ENCODE results near the gene PMEL. TPM values are rescaled to one million over a fixed set of nuclear protein-coding genes. Genes with fewer than 3 reads are reported as not detected.

Gene PMEL
- total and polyA plus RNA-seq, 9 of the 15 experiments (the other 6 are each of a cell fraction or from before 2014, with no cell fraction given): 0.36 to 2.0 (median 0.98) TPM

DNA sequence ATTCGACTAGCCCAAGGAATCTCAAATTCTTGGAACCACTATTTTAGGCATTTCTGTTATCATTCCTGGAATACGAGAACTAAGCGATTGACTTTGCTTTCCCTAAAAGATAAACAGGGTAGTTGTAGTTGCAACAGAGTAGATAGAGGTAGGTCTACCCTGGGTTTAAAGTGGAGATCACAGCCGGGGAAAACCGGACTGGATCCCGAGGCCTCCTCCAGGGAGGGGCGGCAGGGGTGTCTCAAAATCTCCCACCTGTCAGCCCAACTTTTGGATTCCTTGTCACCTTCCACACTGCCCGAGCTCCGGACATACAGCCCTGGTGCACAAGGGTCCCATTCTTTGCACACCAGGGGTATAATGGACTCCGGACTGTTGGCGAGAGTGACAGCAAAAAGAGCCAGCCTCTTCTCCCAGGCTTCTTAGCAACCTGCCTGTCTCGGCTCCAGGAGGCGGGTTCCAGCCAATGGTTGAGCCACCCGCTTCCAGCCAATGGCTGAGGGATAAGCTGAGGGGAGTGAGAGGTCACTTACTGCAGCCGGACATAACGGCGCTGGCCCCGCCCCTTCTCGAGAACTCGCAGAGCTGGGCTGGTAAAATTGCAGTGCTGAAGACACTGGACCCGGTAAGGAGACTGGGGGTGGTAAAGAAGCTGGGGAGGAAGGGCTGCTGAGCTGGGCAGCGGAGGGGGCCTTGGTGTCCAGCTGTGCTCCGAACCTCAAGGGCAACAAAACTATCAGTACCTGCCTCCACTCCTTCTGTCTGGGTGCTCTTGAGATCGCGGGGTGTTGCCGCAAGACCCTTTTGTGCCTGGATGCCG is 31.1 kb upstream of the PMEL start, which contains the start of gene SUOX (continued):
- TF ChIP-seq HMGN3 (IDR thresholded peaks at IDR 0.05; ENCODE audit: borderline replicate concordance, extremely low read depth, insufficient read length, low read depth, low read length) (no peak), ARID3A (IDR thresholded peaks at IDR 0.05; ENCODE audit: borderline replicate concordance, low read depth, low read length) (no peak), MECOM (CRISPR knock-in tag; IDR thresholded peaks at IDR 0.05) (no peak), RBM39 (optimal IDR thresholded peaks at IDR 0.05; ENCODE audit: low read depth, low read length) (no peak), PHF20 (IDR thresholded peaks at IDR 0.05; ENCODE audit: partially characterized antibody) (no peak), SRSF9 (IDR thresholded peaks at IDR 0.05; ENCODE audit: borderline replicate concordance, low read depth, low read length) (no peak), SMC3 (conservative IDR thresholded peaks at IDR 0.05; ENCODE audit: insufficient read depth, low read depth, low read length) (no peak), NFIX (CRISPR knock-in tag; IDR thresholded peaks at IDR 0.05; ENCODE audit: low read depth) (no peak), ZBTB1 (CRISPR knock-in tag; IDR thresholded peaks at IDR 0.05; ENCODE audit: borderline replicate concordance, low read depth) (no peak), ZBTB12 (CRISPR knock-in tag; IDR thresholded peaks at IDR 0.05) (no peak), KLF16 (IDR thresholded peaks at IDR 0.05) (no peak), NUFIP1 (IDR thresholded peaks at IDR 0.05; ENCODE audit: partially characterized antibody) (no peak), NR3C1 (CRISPR knock-in tag; IDR thresholded peaks at IDR 0.05) (no peak), ZNF445 (CRISPR knock-in tag; IDR thresholded peaks at IDR 0.05; ENCODE audit: low read depth) (no peak), CBX1 (IDR thresholded peaks at IDR 0.05; ENCODE audit: low read depth) (no peak), POLR2A (conservative IDR thresholded peaks at IDR 0.05) (peak; percentile 83), RBM17 (IDR thresholded peaks at IDR 0.05; ENCODE audit: borderline replicate concordance, low read depth, low read length) (no peak), NONO (IDR thresholded peaks at IDR 0.05; ENCODE audit: low read depth in 2 of 2, low read length in 1 of 2) (peak in 1 of 2 experiments; percentile 60; a peak in 1 of 4 replicates)
- TF ChIP-seq, protein P1, sequence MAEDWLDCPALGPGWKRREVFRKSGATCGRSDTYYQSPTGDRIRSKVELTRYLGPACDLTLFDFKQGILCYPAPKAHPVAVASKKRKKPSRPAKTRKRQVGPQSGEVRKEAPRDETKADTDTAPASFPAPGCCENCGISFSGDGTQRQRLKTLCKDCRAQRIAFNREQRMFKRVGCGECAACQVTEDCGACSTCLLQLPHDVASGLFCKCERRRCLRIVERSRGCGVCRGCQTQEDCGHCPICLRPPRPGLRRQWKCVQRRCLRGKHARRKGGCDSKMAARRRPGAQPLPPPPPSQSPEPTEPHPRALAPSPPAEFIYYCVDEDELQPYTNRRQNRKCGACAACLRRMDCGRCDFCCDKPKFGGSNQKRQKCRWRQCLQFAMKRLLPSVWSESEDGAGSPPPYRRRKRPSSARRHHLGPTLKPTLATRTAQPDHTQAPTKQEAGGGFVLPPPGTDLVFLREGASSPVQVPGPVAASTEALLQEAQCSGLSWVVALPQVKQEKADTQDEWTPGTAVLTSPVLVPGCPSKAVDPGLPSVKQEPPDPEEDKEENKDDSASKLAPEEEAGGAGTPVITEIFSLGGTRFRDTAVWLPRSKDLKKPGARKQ (CRISPR knock-in tag; IDR thresholded peaks at IDR 0.05): no peak
- TF ChIP-seq, protein P2, sequence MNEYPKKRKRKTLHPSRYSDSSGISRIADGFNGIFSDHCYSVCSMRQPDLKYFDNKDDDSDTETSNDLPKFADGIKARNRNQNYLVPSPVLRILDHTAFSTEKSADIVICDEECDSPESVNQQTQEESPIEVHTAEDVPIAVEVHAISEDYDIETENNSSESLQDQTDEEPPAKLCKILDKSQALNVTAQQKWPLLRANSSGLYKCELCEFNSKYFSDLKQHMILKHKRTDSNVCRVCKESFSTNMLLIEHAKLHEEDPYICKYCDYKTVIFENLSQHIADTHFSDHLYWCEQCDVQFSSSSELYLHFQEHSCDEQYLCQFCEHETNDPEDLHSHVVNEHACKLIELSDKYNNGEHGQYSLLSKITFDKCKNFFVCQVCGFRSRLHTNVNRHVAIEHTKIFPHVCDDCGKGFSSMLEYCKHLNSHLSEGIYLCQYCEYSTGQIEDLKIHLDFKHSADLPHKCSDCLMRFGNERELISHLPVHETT (CRISPR knock-in tag; conservative IDR thresholded peaks at IDR 0.05 in 1 of 2, IDR thresholded peaks at IDR 0.05 in 1 of 2): 0 out of 4 replicates have a peak, but pooled peaks of 1 of the 2 experiments have one; percentile 7
